K562 (cell line): Measurements from ENCODE around the gene SLC17A2. TPM values are rescaled to one million over a fixed set of nuclear protein-coding genes. Genes with fewer than 3 reads are reported as not detected.
A peak's percentile ranks its signal among the peaks of the same experiment; 100 is the strongest.

Experiments
- ARID3B ChIP-seq: fragments of 250-450 bp; sonication (Bioruptor Pico); IDR thresholded peaks from 2 replicates; pipeline ENCODE4 v1.4.0; 2020; ENCODE audit warnings: borderline replicate concordance
- ARID4B ChIP-seq: sonication (generic); formaldehyde crosslinking; IDR thresholded peaks from 2 replicates; pipeline ENCODE4 v1.8.0; 2022; ENCODE audit warnings: mild to moderate bottlenecking, missing genetic modification reagents
- ATF3 ChIP-seq, 2 experiments: fragments of 450-650 bp in 1 of 2; sonication (generic) in 1 of 2; formaldehyde crosslinking in 1 of 2; IDR thresholded peaks in 1 of 2; conservative IDR thresholded peaks in 1 of 2; 2 replicates each; pipeline versions ENCODE4 v1.6.1 to v1.8.1; 2016 to 2023; ENCODE audit warnings: mild to moderate bottlenecking in 2 of 2, moderate library complexity in 2 of 2, inconsistent platforms in 1 of 2, missing genetic modification reagents in 1 of 2
- CBFA2T2 ChIP-seq: fragments of 450-650 bp; conservative IDR thresholded peaks from 2 replicates; pipeline ENCODE4 v1.6.1; 2017; ENCODE audit warnings: mild to moderate bottlenecking
- CEBPB ChIP-seq: fragments of 450-650 bp; IDR thresholded peaks from 2 replicates; pipeline ENCODE4 v1.6.1; 2016; ENCODE audit warnings: missing genetic modification characterization, missing compliant biosample characterization
- E4F1 ChIP-seq: fragments of 250-450 bp; sonication (Bioruptor Pico); IDR thresholded peaks from 2 replicates; pipeline ENCODE4 v1.5.0; 2021; ENCODE audit warnings: mild to moderate bottlenecking, borderline replicate concordance
- EP300 ChIP-seq: IDR thresholded peaks from 2 replicates; pipeline ENCODE4 v1.6.1; 2012; ENCODE audit warnings: low read length, improper control_type of control experiment
- FOSL1 ChIP-seq: fragments of 200-800 bp; sonication (Bioruptor generic); conservative IDR thresholded peaks from 2 replicates; pipeline ENCODE4 v1.6.1; 2016; ENCODE audit warnings: missing genetic modification characterization, missing compliant biosample characterization
- FOXJ2 ChIP-seq: fragments of 200-800 bp; sonication (Bioruptor generic); IDR thresholded peaks from 2 replicates; pipeline ENCODE4 v1.6.1; 2016; ENCODE audit warnings: missing genetic modification characterization, missing compliant biosample characterization
- KDM1A ChIP-seq, 2 experiments: fragments of 450-650 bp; IDR thresholded peaks; 2 replicates each; pipeline ENCODE4 v1.6.1; 2016; ENCODE audit warnings: mild to moderate bottlenecking in 2 of 2
- MEF2D ChIP-seq: conservative IDR thresholded peaks from 2 replicates; pipeline ENCODE4 v1.6.1; 2016; ENCODE audit warnings: low read depth, missing genetic modification characterization, missing compliant biosample characterization
- NFATC3 ChIP-seq: fragments of 450-650 bp; IDR thresholded peaks from 2 replicates; pipeline ENCODE4 v1.6.1; 2017; ENCODE audit warnings: mild to moderate bottlenecking
- SMAD2 ChIP-seq: fragments of 150-350 bp; IDR thresholded peaks from 2 replicates; pipeline ENCODE4 v1.6.1; 2014; ENCODE audit warnings: low read depth, mild to moderate bottlenecking, low read length
- SMAD3 ChIP-seq: fragments of 450-650 bp; formaldehyde crosslinking; conservative IDR thresholded peaks from 2 replicates; pipeline ENCODE4 v1.4.0; 2020; ENCODE audit warnings: mild to moderate bottlenecking
- TAF1 ChIP-seq: IDR thresholded peaks from 2 replicates; pipeline ENCODE4 v1.6.1; 2011; ENCODE audit warnings: mild to moderate bottlenecking, low read length, moderate library complexity; ENCODE audit not compliant: insufficient read depth, control insufficient read depth, severe bottlenecking; ENCODE audit errors: extremely low read depth
- TCF3 ChIP-seq: sonication (generic); formaldehyde crosslinking; IDR thresholded peaks from 2 replicates; pipeline ENCODE4 v1.4.0; 2020; ENCODE audit warnings: mild to moderate bottlenecking, missing genetic modification reagents
- ZNF277 ChIP-seq: fragments of 250-450 bp; sonication (Bioruptor Pico); IDR thresholded peaks from 2 replicates; pipeline ENCODE4 v1.8.0; 2022; ENCODE audit warnings: inconsistent platforms, mild to moderate bottlenecking, moderate library complexity, borderline replicate concordance
- ZNF766 ChIP-seq: fragments of 200-800 bp; sonication (Bioruptor generic); conservative IDR thresholded peaks from 2 replicates; pipeline ENCODE4 v1.6.1; 2016; ENCODE audit warnings: missing genetic modification characterization, missing compliant biosample characterization
- polyA plus RNA-seq, 8 experiments: library from polyadenylated mRNA; depleted of rRNA in 4 of 8; stranded (reverse) in 5 of 8; unstranded in 3 of 8; fragments of >200 nt; fragmentation: Nextera tagmentation in 2 of 8; fragmentation: Illumina TruSeq in 1 of 8; extraction: Ambion mirVana in 2 of 8; extraction: Trizol in 1 of 8; gene quantifications; 2 replicates each; pipeline versions ENCODE4 v1.2.1 to v1.2.3, GENCODE V29; 2011 to 2014; ENCODE audit warnings: inconsistent platforms in 1 of 8, missing spikeins in 1 of 8
- total RNA-seq, 7 experiments: library from RNA; depleted of rRNA in 6 of 7; stranded (reverse); fragments of >200 nt in 6 of 7; fragmentation: Illumina TruSeq in 2 of 7; extraction: Trizol in 2 of 7; gene quantifications; 2 replicates each; pipeline versions ENCODE4 v1.2.1 to v1.2.3, GENCODE V29; 2011 to 2021; ENCODE audit warnings: low replicate concordance in 1 of 7

Gene SLC17A2
- total and polyA plus RNA-seq, 9 of the 15 experiments (the other 6 are each of a cell fraction or from before 2014, with no cell fraction given) = not detected

GRCh38 chr6:25925876-25926275 is 4.6 kb downstream of the SLC17A2 start (continued):
- TF ChIP-seq ZNF277 = no peak
- TF ChIP-seq MEF2D (tag) = no peak
- 0 out of 2 replicates have a peak, but pooled peaks have one; percentile 14 for TF ChIP-seq SMAD3 (CRISPR knock-in tag)
- TF ChIP-seq ZNF766 (CRISPR knock-in tag) = no peak
- TF ChIP-seq EP300 = peak; percentile 20; the same call in 1 of the 2 replicates
- TF ChIP-seq TCF3 (CRISPR knock-in tag) = peak; percentile 39; the same call in 1 of the 2 replicates
- no peak for TF ChIP-seq ATF3 (IDR thresholded peaks at IDR 0.05)
- no peak for TF ChIP-seq ATF3 (CRISPR knock-in tag; conservative IDR thresholded peaks at IDR 0.05)
- TF ChIP-seq ARID4B (CRISPR knock-in tag) = no peak
- TF ChIP-seq ARID3B = no peak
- TF ChIP-seq CEBPB (tag) = no peak
- TF ChIP-seq SMAD2 = no peak
- no peak for TF ChIP-seq FOXJ2 (tag)
- peak in 1 of 2 experiments; percentile 48; a peak in 1 of 4 replicates for TF ChIP-seq KDM1A (IDR thresholded peaks at IDR 0.05)
- TF ChIP-seq FOSL1 (tag) = no peak
- TF ChIP-seq NFATC3 = no peak
- TF ChIP-seq TAF1 = no peak
- peak; percentile 51 for TF ChIP-seq CBFA2T2
- TF ChIP-seq E4F1 (CRISPR knock-in tag) = no peak
